ENCODE measurements around the gene DCTD.

The DCTD gene

DNA sequence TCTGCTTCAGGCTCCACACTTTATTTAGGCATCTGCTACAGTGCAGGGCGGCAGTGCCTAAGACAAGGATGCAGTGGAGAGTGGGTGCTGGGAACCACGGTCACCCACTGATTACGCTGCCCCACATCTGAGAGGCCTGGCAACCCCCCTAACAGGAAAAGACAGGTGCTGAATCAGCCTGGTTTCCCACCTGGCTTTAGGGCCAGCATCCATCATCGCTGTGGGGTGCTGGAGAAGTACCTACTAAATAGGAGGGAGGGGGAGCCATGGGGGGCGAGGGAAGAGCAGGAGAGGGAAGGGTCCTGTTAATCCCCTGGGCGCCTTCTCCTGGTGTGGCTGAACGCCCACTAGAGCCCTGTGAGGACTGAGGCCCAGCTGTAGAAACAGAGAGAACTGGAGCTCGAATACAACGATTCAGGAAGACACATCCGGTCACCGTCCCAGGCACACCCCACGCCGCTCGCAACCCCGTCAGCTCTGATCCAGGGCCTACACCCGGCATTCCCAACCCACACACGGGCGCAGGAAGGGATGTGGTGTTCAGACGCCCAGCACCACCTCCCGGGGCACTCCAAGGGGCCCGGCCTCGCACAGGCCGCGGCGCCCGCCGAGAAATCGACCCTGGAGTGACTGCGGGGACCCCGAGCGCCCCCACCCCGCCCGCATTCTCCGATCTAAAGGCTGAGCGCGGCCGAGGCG lies 554 bp downstream of the DCTD start:
- no peaks in the 10 kb centered on the region for H3K4me1 ChIP-seq (ENCODE audit: control insufficient read depth, insufficient read depth, low read length)
- no peak for TF ChIP-seq ZNF112 (tag by site-specific recombination; IDR thresholded peaks at IDR 0.05)
- TF ChIP-seq, protein P1, sequence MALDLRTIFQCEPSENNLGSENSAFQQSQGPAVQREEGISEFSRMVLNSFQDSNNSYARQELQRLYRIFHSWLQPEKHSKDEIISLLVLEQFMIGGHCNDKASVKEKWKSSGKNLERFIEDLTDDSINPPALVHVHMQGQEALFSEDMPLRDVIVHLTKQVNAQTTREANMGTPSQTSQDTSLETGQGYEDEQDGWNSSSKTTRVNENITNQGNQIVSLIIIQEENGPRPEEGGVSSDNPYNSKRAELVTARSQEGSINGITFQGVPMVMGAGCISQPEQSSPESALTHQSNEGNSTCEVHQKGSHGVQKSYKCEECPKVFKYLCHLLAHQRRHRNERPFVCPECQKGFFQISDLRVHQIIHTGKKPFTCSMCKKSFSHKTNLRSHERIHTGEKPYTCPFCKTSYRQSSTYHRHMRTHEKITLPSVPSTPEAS (tag by site-specific recombination; IDR thresholded peaks at IDR 0.05): no peak
- no peak for TF ChIP-seq SP7 (tag by site-specific recombination; IDR thresholded peaks at IDR 0.05)
- TF ChIP-seq ZNF214 (tag by site-specific recombination; IDR thresholded peaks at IDR 0.05; ENCODE audit: borderline replicate concordance): no peak
- peak; percentile 59 for TF ChIP-seq ZNF335 (tag by site-specific recombination; conservative IDR thresholded peaks at IDR 0.05)
- TF ChIP-seq ZNF645 (tag by site-specific recombination; IDR thresholded peaks at IDR 0.05): no peak
- TF ChIP-seq HOXA7 (CRISPR knock-in tag; IDR thresholded peaks at IDR 0.05; ENCODE audit: borderline replicate concordance): no peak
- peak; percentile 85 for TF ChIP-seq ZBTB8A (tag by site-specific recombination; IDR thresholded peaks at IDR 0.05)
- peak; percentile 64 for TF ChIP-seq GLIS2 (tag by site-specific recombination; IDR thresholded peaks at IDR 0.05)
- no peak for TF ChIP-seq ZNF354C (tag by site-specific recombination; IDR thresholded peaks at IDR 0.05; ENCODE audit: borderline replicate concordance, low read depth)
- TF ChIP-seq ZNF837 (tag by site-specific recombination; IDR thresholded peaks at IDR 0.05): no peak
- peak; percentile 80 for TF ChIP-seq ZFHX2 (tag by site-specific recombination; conservative IDR thresholded peaks at IDR 0.05)
- TF ChIP-seq SP3 (tag by site-specific recombination; IDR thresholded peaks at IDR 0.05): no peak
- TF ChIP-seq ZNF560 (tag by site-specific recombination; IDR thresholded peaks at IDR 0.05; ENCODE audit: borderline replicate concordance): no peak
- TF ChIP-seq CTCF (tag by site-specific recombination; IDR thresholded peaks at IDR 0.05): peak; percentile 32; the same call in 1 of the 2 replicates
- TF ChIP-seq GLIS1 (tag by site-specific recombination; IDR thresholded peaks at IDR 0.05): 0 out of 2 replicates have a peak, but pooled peaks have one; percentile 14
- peak; percentile 35 for TF ChIP-seq ZIC2 (tag by site-specific recombination; IDR thresholded peaks at IDR 0.05)
- no peak for TF ChIP-seq KLF17 (tag by site-specific recombination; IDR thresholded peaks at IDR 0.05)
- TF ChIP-seq, protein P2, sequence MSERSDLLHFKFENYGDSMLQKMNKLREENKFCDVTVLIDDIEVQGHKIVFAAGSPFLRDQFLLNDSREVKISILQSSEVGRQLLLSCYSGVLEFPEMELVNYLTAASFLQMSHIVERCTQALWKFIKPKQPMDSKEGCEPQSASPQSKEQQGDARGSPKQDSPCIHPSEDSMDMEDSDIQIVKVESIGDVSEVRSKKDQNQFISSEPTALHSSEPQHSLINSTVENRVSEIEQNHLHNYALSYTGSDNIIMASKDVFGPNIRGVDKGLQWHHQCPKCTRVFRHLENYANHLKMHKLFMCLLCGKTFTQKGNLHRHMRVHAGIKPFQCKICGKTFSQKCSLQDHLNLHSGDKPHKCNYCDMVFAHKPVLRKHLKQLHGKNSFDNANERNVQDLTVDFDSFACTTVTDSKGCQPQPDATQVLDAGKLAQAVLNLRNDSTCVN (tag by site-specific recombination; optimal IDR thresholded peaks at IDR 0.05): peak; percentile 36
- TF ChIP-seq ZBTB17 (tag by site-specific recombination; IDR thresholded peaks at IDR 0.05): peak; percentile 48; the same call in 1 of the 2 replicates
- TF ChIP-seq ZNF138 (tag by site-specific recombination; IDR thresholded peaks at IDR 0.05; ENCODE audit: borderline replicate concordance): no peak
- TF ChIP-seq EGR2 (tag by site-specific recombination; IDR thresholded peaks at IDR 0.05; ENCODE audit: low read depth): peak; percentile 48; the same call in 1 of the 2 replicates
- TF ChIP-seq PATZ1 (tag by site-specific recombination; IDR thresholded peaks at IDR 0.05): 0 out of 2 replicates have a peak, but pooled peaks have one; percentile 15
- 0 out of 2 replicates have a peak, but pooled peaks have one; percentile 22 for TF ChIP-seq KLF9 (tag by site-specific recombination; IDR thresholded peaks at IDR 0.05; ENCODE audit: low read depth)
- peak; percentile 57 for TF ChIP-seq ZNF341 (tag by site-specific recombination; IDR thresholded peaks at IDR 0.05; ENCODE audit: low read depth)
- TF ChIP-seq ZSCAN30 (tag by site-specific recombination; IDR thresholded peaks at IDR 0.05): no peak

More for the DNA sequence above, 554 bp downstream of the DCTD start:
- H3K4me3 ChIP-seq (ENCODE audit: low read depth, low read length): peak overlapping the region; percentile 63
- H3K36me3 ChIP-seq (ENCODE audit: control insufficient read depth in 2 of 2, insufficient read depth in 1 of 2, low read length in 2 of 2): peaks cover 0 to 36% of the 10 kb centered on the region in 2 experiments; a peak in 1 of 3 replicates
- CTCF ChIA-PET: interaction anchor here (0.7 to 2.7 kb wide), 2 partner anchors 8 to 1252 kb away, joined by 3 to 12 read pairs; no protein-coding TSS in a partner anchor
- POLR2A ChIA-PET: no interaction called here
- H3K27ac ChIP-seq (ENCODE audit: extremely low read depth, low read depth, low read length): peak overlapping the region; percentile 77
- no peaks in the 10 kb centered on the region for H3K9me3 ChIP-seq (ENCODE audit: control insufficient read depth, insufficient read depth, low read depth, low read length)
